Mucosa of gallbladder (tissue), 1 donor: Measurements from ENCODE around the gene ATXN7L3B. TPM values are rescaled to one million over a fixed set of nuclear protein-coding genes. Genes with fewer than 3 reads are reported as not detected.

Source experiments
- DNase-seq: peaks from one replicate; pipeline ENCODE4 v3.0.0-alpha.2; 2020; ENCODE audit warnings: low spot score
- total RNA-seq: library from RNA; stranded (reverse); gene quantifications from one replicate; pipeline ENCODE4 v1.2.1, GENCODE V29; 2021
- donor health status: DM: no; HTN: no; CAD: no.

Gene ATXN7L3B
- total RNA-seq, 1 donor from 2014 or later = 45.9 TPM

GRCh38 chr12:74551291-74551690 lies 13.7 kb downstream of the ATXN7L3B start:
- no peak for DNase-seq

- DNase-seq = no peak
Measured at GRCh38 chr12:74552201-74552600, 14.6 kb downstream of the ATXN7L3B start.

- DNase-seq = no peak
Measured at GRCh38 chr12:74559728-74560127, 22.1 kb downstream of the ATXN7L3B start.

- DNase-seq = no peak
Measured at GRCh38 chr12:74563927-74564326, 26.3 kb downstream of the ATXN7L3B start.

GRCh38 chr12:74578486-74578885 lies 40.9 kb downstream of the ATXN7L3B start:
- no peak for DNase-seq

GRCh38 chr12:74579446-74579845 lies 41.8 kb downstream of the ATXN7L3B start:
- DNase-seq = no peak

- DNase-seq = no peak
Measured at GRCh38 chr12:74579981-74580380, 42.3 kb downstream of the ATXN7L3B start.

GRCh38 chr12:74581439-74581838 lies 43.8 kb downstream of the ATXN7L3B start:
- no peak for DNase-seq

GRCh38 chr12:74584483-74585062 lies 46.9 kb downstream of the ATXN7L3B start:
- DNase-seq = no peak

- DNase-seq = no peak
Measured at GRCh38 chr12:74586251-74586650, 48.6 kb downstream of the ATXN7L3B start.
